Stomach (tissue), 4 donors: ENCODE data around the gene DPP7.

ENCODE experiments used
- CTCF ChIP-seq, 7 experiments: fragments of 450-650 bp in 4 of 7; fragments of 200-600 bp in 3 of 7; sonication (generic) in 3 of 7; IDR thresholded peaks; one replicate each; pipeline ENCODE4 v1.5.1; 2016 to 2019; ENCODE audit warnings: antibody characterized with exemption in 7 of 7, control low read depth in 2 of 7, mild to moderate bottlenecking in 1 of 7
- EP300 ChIP-seq: sonication (generic); formaldehyde crosslinking; IDR thresholded peaks from one replicate; pipeline ENCODE4 v1.6.1; 2017; ENCODE audit warnings: antibody characterized with exemption
- POLR2A ChIP-seq, 4 donors: fragments of 450-650 bp; IDR thresholded peaks; one replicate each; pipeline ENCODE4 v1.6.1; 2016; ENCODE audit warnings: antibody characterized with exemption in 4 of 4, control low read depth in 2 of 4, mild to moderate bottlenecking in 1 of 4, moderate library complexity in 1 of 4
- POLR2AphosphoS5 ChIP-seq, 3 donors: sonication (generic); formaldehyde crosslinking; IDR thresholded peaks; one replicate each; pipeline ENCODE4 v1.6.1; 2016; ENCODE audit warnings: antibody characterized with exemption in 3 of 3

DNA sequence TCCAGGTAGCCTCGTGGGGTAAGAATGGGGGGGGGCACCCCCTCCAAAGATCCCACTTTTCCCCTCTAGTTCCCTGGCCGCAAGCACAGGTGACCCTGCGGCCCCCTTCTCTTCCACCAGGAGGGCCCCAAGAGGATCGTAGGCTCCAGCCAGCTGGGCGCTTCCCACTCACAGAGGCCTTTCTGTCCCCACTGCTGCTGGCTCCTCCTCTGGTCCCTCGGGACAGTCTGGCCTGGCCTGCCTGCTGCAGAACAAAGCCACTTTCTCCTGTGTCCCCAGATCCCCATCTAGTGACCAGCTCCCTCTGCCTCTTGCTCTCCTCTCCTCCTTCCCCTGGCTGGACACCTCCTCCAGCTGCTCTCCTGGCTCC, 43.6 kb downstream of the DPP7 start:
- TF ChIP-seq POLR2AphosphoS5 (IDR thresholded peaks at IDR 0.05): no peak
- no peak for TF ChIP-seq CTCF (IDR thresholded peaks at IDR 0.05)
- no peak for TF ChIP-seq EP300
- no peak for TF ChIP-seq POLR2A (IDR thresholded peaks at IDR 0.05)
